ENCODE data around the gene REEP1.
A peak's percentile ranks its signal among the peaks of the same experiment; 100 is the strongest.

The REEP1 gene

GRCh38 chr2:86194751-86195054 lies 142.7 kb downstream of the REEP1 start:
- Histone ChIP-seq H3K27ac (ENCODE audit: low read depth, low read length) (peak overlapping the region; percentile 99), H3K36me3 (ENCODE audit: control insufficient read depth, insufficient read depth, low read length) (peaks cover 1% of the 10 kb centered on the region), H2BK5ac (ENCODE audit: low read length) (no peak overlapping the region), H3K4me1 (ENCODE audit: control insufficient read depth, low read depth, low read length) (peaks cover 6% of the 10 kb centered on the region), H3K23ac (ENCODE audit: low read length) (no peak overlapping the region), H3K79me1 (ENCODE audit: low read length) (peaks cover 13% of the 10 kb centered on the region), H3K18ac (ENCODE audit: low read length) (no peak overlapping the region), H4K5ac (ENCODE audit: low read length) (no peak overlapping the region), H2BK120ac (ENCODE audit: low read depth, low read length) (no peak overlapping the region), H3K9ac (ENCODE audit: low read length) (peak overlapping the region; percentile 89), H4K8ac (ENCODE audit: low read depth, low read length) (no peak overlapping the region), H2BK15ac (replicated peaks; ENCODE audit: low read depth) (no peak overlapping the region), H3K79me2 (ENCODE audit: control insufficient read depth, insufficient read depth, low read length) (peaks cover 44% of the 10 kb centered on the region), H3K4me3 (ENCODE audit: low read length) (peak overlapping the region; percentile 89), H3K4ac (ENCODE audit: low read depth, low read length) (no peak overlapping the region), H2AK5ac (ENCODE audit: low read length) (no peak overlapping the region), H3K4me2 (ENCODE audit: low read length) (peak overlapping the region; percentile 94), H3K56ac (ENCODE audit: low read length) (peak overlapping the region; percentile 90), H3K27me3 (ENCODE audit: insufficient read depth, low read length, poor library complexity) (no peaks in the 10 kb centered on the region)
- no CpG with 5 or more reads among the region's 17 CpGs for WGBS (ENCODE audit: extremely low coverage, insufficient coverage, low lambda C conversion rate)
- DNase-seq = no peak

DNA sequence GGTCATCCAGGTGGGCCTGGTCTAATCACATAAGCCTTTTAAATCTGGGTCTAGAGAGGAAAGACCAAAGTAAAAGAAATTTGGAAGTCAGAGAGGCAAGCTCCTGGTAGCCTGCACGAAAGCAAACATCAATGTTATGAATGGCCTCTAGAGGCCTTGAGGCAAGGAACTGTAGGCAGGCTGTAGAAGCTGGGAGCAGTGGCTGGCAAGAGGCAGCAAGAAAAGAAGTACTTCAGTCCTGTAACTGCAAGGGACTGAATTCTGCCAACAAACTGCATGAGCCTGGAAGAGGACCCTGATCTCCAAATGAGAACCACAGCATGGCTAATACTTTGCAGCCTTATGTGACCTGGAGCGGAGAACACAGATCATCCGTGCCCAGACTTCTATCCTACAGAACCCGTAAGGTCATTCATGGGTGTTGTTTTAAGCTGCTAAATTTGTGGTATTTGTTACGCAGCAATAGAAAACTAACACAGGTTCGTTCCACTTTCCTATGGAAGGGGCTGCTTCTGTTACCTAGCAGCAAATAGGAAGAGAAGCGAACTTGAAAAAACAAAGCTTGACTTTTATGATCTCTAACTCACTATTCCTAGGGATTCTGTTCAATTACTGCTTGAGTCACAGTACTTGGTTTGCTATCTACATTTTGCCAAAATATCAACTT lies 143.4 kb downstream of the REEP1 start:
- peaks cover 15% of the 10 kb centered on the region for H3K79me1 ChIP-seq (ENCODE audit: low read length)
- peak; percentile 63 for DNase-seq
- peaks cover 1% of the 10 kb centered on the region for H3K36me3 ChIP-seq (ENCODE audit: control insufficient read depth, insufficient read depth, low read length)
- H3K23ac ChIP-seq (ENCODE audit: low read length) = no peak overlapping the region
- H3K18ac ChIP-seq (ENCODE audit: low read length) = no peak overlapping the region
- peak overlapping the region; percentile 19 for H3K27ac ChIP-seq (ENCODE audit: low read depth, low read length)
- H2BK15ac ChIP-seq (replicated peaks; ENCODE audit: low read depth) = no peak overlapping the region
- no peak overlapping the region for H4K5ac ChIP-seq (ENCODE audit: low read length)
- peaks cover 6% of the 10 kb centered on the region for H3K4me1 ChIP-seq (ENCODE audit: control insufficient read depth, low read depth, low read length)
- H3K4ac ChIP-seq (ENCODE audit: low read depth, low read length) = no peak overlapping the region
- peak overlapping the region; percentile 94 for H3K4me2 ChIP-seq (ENCODE audit: low read length)
- H2BK5ac ChIP-seq (ENCODE audit: low read length) = no peak overlapping the region
- H3K4me3 ChIP-seq (ENCODE audit: low read length) = peak overlapping the region; percentile 89
- H2BK120ac ChIP-seq (ENCODE audit: low read depth, low read length) = no peak overlapping the region
- peak overlapping the region; percentile 89 for H3K9ac ChIP-seq (ENCODE audit: low read length)
- H4K8ac ChIP-seq (ENCODE audit: low read depth, low read length) = no peak overlapping the region
- no CpG with 5 or more reads among the region's 7 CpGs for whole genome bisulfite sequencing (ENCODE audit: extremely low coverage, insufficient coverage, low lambda C conversion rate)
- peak overlapping the region; percentile 22 for H2AK5ac ChIP-seq (ENCODE audit: low read length)
- H3K56ac ChIP-seq (ENCODE audit: low read length) = peak overlapping the region; percentile 90
- H3K79me2 ChIP-seq (ENCODE audit: control insufficient read depth, insufficient read depth, low read length) = peaks cover 45% of the 10 kb centered on the region
- H3K27me3 ChIP-seq (ENCODE audit: insufficient read depth, low read length, poor library complexity) = no peaks in the 10 kb centered on the region

DNA sequence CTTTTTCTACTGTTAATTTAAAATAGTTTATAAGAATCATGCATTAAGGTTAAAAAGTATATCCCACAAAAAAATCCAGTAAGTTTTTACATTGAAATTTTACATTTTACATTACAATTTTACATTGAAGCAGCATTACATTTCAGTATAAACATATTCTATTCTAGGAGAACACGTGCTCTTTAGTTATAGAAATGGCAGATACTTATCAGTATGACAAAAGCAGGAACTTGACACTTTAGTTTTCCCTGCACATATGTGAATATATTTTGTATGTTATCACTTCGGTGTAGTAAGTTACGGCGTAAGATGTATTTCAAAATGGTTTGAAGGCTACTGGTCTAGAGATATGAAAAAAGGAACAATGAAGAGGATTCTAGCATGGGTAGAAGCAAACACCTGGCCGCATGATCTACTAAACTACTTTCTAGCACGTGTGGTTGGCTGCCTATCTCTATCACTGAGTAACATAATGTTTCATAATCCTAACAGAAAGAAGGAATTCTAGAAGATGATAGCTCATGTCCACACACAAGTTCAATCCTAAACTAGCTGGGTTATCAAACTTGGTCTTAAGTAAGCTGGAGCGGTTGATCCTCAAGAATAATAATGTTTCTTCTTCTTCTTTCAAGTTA lies 147.5 kb downstream of the REEP1 start:
- no peak overlapping the region for H3K4me2 ChIP-seq (ENCODE audit: low read length)
- H3K36me3 ChIP-seq (ENCODE audit: control insufficient read depth, insufficient read depth, low read length) = peaks cover 1% of the 10 kb centered on the region
- no peak for DNase-seq
- no peak overlapping the region for H3K9ac ChIP-seq (ENCODE audit: low read length)
- H2BK15ac ChIP-seq (replicated peaks; ENCODE audit: low read depth) = no peak overlapping the region
- H3K27ac ChIP-seq (ENCODE audit: low read depth, low read length) = no peak overlapping the region
- H3K27me3 ChIP-seq (ENCODE audit: insufficient read depth, low read length, poor library complexity) = no peaks in the 10 kb centered on the region
- peaks cover 23% of the 10 kb centered on the region for H3K79me1 ChIP-seq (ENCODE audit: low read length)
- 100% methylated on average over 3 of the region's 7 CpGs for WGBS (ENCODE audit: extremely low coverage, insufficient coverage, low lambda C conversion rate)
- H3K56ac ChIP-seq (ENCODE audit: low read length) = no peak overlapping the region
- no peak overlapping the region for H3K23ac ChIP-seq (ENCODE audit: low read length)
- no peak overlapping the region for H4K8ac ChIP-seq (ENCODE audit: low read depth, low read length)
- H2BK120ac ChIP-seq (ENCODE audit: low read depth, low read length) = no peak overlapping the region
- no peak overlapping the region for H4K5ac ChIP-seq (ENCODE audit: low read length)
- peaks cover 67% of the 10 kb centered on the region for H3K79me2 ChIP-seq (ENCODE audit: control insufficient read depth, insufficient read depth, low read length)
- H3K4me1 ChIP-seq (ENCODE audit: control insufficient read depth, low read depth, low read length) = peaks cover 12% of the 10 kb centered on the region
- H3K4ac ChIP-seq (ENCODE audit: low read depth, low read length) = no peak overlapping the region
- no peak overlapping the region for H3K4me3 ChIP-seq (ENCODE audit: low read length)
- no peak overlapping the region for H2AK5ac ChIP-seq (ENCODE audit: low read length)
- no peak overlapping the region for H3K18ac ChIP-seq (ENCODE audit: low read length)
- no peak overlapping the region for H2BK5ac ChIP-seq (ENCODE audit: low read length)

GRCh38 chr2:86186431-86186830 lies 151.0 kb downstream of the REEP1 start:
- Histone ChIP-seq H4K8ac (ENCODE audit: low read depth, low read length) (no peak overlapping the region), H2BK15ac (replicated peaks; ENCODE audit: low read depth) (no peak overlapping the region), H3K36me3 (ENCODE audit: control insufficient read depth, insufficient read depth, low read length) (peaks cover 1% of the 10 kb centered on the region)

DNA sequence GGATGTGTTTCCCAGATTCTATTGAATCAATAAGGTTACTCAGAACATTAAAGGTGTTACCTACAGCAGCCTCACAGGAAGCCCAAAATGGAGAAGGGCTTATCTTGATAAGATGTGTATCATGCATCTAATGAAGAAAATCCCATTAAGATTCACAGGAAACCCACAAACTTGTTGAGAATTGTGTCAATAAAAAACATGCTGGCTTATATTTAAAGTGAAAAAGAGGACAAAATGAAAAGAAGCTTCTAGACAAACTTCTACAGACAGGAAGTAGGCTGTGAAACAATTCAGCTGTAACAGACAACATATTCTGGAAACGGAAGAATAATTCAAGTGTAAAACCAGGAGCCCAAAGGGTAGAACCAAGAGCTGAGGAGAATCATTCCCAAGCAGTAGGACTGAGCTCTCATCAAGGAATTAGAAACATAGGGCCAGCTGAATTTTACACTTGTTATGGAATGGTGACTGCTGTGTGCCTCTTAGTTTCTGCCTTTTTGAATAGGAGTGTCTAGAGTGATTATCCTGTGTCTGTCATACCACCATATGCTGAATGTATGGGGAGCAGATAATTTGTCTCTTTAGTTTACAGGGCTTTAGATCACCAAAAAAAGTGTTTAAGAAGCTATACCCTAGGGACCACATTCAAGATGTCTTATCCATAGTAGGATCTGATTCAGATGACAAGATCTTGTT lies 151.8 kb downstream of the REEP1 start:
- H3K27me3 ChIP-seq (ENCODE audit: insufficient read depth, low read length, poor library complexity) = no peaks in the 10 kb centered on the region
- H3K36me3 ChIP-seq (ENCODE audit: control insufficient read depth, insufficient read depth, low read length) = no peaks in the 10 kb centered on the region
- peaks cover 13% of the 10 kb centered on the region for H3K79me1 ChIP-seq (ENCODE audit: low read length)
- no peak overlapping the region for H2BK15ac ChIP-seq (replicated peaks; ENCODE audit: low read depth)
- H2BK5ac ChIP-seq (ENCODE audit: low read length) = no peak overlapping the region
- H4K8ac ChIP-seq (ENCODE audit: low read depth, low read length) = no peak overlapping the region
- H2BK120ac ChIP-seq (ENCODE audit: low read depth, low read length) = no peak overlapping the region
- H2AK5ac ChIP-seq (ENCODE audit: low read length) = no peak overlapping the region
- H3K27ac ChIP-seq (ENCODE audit: low read depth, low read length) = no peak overlapping the region
- DNase-seq = peak; percentile 47
- H3K4me2 ChIP-seq (ENCODE audit: low read length) = no peak overlapping the region
- H3K4ac ChIP-seq (ENCODE audit: low read depth, low read length) = no peak overlapping the region
- no peak overlapping the region for H3K9ac ChIP-seq (ENCODE audit: low read length)
- H3K18ac ChIP-seq (ENCODE audit: low read length) = no peak overlapping the region
- peaks cover 7% of the 10 kb centered on the region for H3K4me1 ChIP-seq (ENCODE audit: control insufficient read depth, low read depth, low read length)
- no CpG with 5 or more reads among the region's 1 CpG for WGBS (ENCODE audit: extremely low coverage, insufficient coverage, low lambda C conversion rate)
- no peak overlapping the region for H3K23ac ChIP-seq (ENCODE audit: low read length)
- H4K5ac ChIP-seq (ENCODE audit: low read length) = peak overlapping the region; percentile 6
- peak overlapping the region; percentile 11 for H3K56ac ChIP-seq (ENCODE audit: low read length)
- no peak overlapping the region for H3K4me3 ChIP-seq (ENCODE audit: low read length)
- H3K79me2 ChIP-seq (ENCODE audit: control insufficient read depth, insufficient read depth, low read length) = peaks cover 46% of the 10 kb centered on the region

More at GRCh38 chr2:86186431-86186830, 151.0 kb downstream of the REEP1 start:
- H3K79me2 ChIP-seq (ENCODE audit: control insufficient read depth, insufficient read depth, low read length) = peaks cover 52% of the 10 kb centered on the region
- H3K4me2 ChIP-seq (ENCODE audit: low read length) = no peak overlapping the region
- no peak overlapping the region for H2BK5ac ChIP-seq (ENCODE audit: low read length)
- H3K4me1 ChIP-seq (ENCODE audit: control insufficient read depth, low read depth, low read length) = peaks cover 7% of the 10 kb centered on the region
- no peak overlapping the region for H3K56ac ChIP-seq (ENCODE audit: low read length)
- no peak overlapping the region for H3K27ac ChIP-seq (ENCODE audit: low read depth, low read length)
- H2AK5ac ChIP-seq (ENCODE audit: low read length) = no peak overlapping the region
- peaks cover 13% of the 10 kb centered on the region for H3K79me1 ChIP-seq (ENCODE audit: low read length)
- H3K23ac ChIP-seq (ENCODE audit: low read length) = no peak overlapping the region
- H3K4ac ChIP-seq (ENCODE audit: low read depth, low read length) = no peak overlapping the region
- H3K18ac ChIP-seq (ENCODE audit: low read length) = no peak overlapping the region
- no peaks in the 10 kb centered on the region for H3K27me3 ChIP-seq (ENCODE audit: insufficient read depth, low read length, poor library complexity)
- DNase-seq = no peak
- no peak overlapping the region for H3K4me3 ChIP-seq (ENCODE audit: low read length)
- no peak overlapping the region for H3K9ac ChIP-seq (ENCODE audit: low read length)
- no peak overlapping the region for H2BK120ac ChIP-seq (ENCODE audit: low read depth, low read length)
- no peak overlapping the region for H4K5ac ChIP-seq (ENCODE audit: low read length)

Measured in mesendoderm (in vitro differentiated cells).